ENCODE measurements around the gene P2RX4. TPM values are rescaled to one million over a fixed set of nuclear protein-coding genes. Genes with fewer than 3 reads are reported as not detected.
"Not testable (repeated sequence)": the region's sequence is repeated elsewhere in the genome, so short reads cannot be mapped to it uniquely, and the experiment has no call there.

The P2RX4 gene
- total RNA-seq, 1 experiment from 2014 or later = 7.6 TPM

- intact Hi-C loops (cut with micrococcal nuclease; ENCODE audit: unreplicated experiment) = no loop called here
- ChIA-PET POLR2A (ENCODE audit: low non-redundant PET) (no interaction called here), CTCF (interaction anchor here (0.6 kb wide), 1 partner anchor 320 kb away, joined by 3 read pairs; no protein-coding TSS in a partner anchor)
- Histone ChIP-seq H3K9me3 (ENCODE audit: low read depth, low read length, poor library complexity, severe bottlenecking) (no peaks in the 10 kb centered on the region), H3K4me1 (ENCODE audit: insufficient read depth, low read length, poor library complexity, severe bottlenecking) (no peaks in the 10 kb centered on the region), H3K36me3 (ENCODE audit: insufficient read depth, low read length, poor library complexity, severe bottlenecking) (no peaks in the 10 kb centered on the region), H3K27me3 (replicated peaks; ENCODE audit: insufficient read depth, low read depth, low read length, poor library complexity) (no peaks in the 10 kb centered on the region), H3K4me3 (ENCODE audit: low read depth, low read length, poor library complexity, severe bottlenecking) (no peak overlapping the region), H3K27ac (ENCODE audit: low read depth, low read length, poor library complexity, severe bottlenecking) (no peak overlapping the region)
- no peak for DNase-seq (ENCODE audit: low spot score)
- BruUV-seq (replicated peaks) = no TSS peak
- TF ChIP-seq CTCF (conservative IDR thresholded peaks at IDR 0.05; ENCODE audit: low read depth, low read length) (no peak), EZH2 (IDR thresholded peaks at IDR 0.05; ENCODE audit: borderline replicate concordance, low read depth, low read length, poor library complexity, severe bottlenecking) (no peak)
Measured at GRCh38 chr12:121228919-121229665, 19.2 kb downstream of the P2RX4 start.

DNA sequence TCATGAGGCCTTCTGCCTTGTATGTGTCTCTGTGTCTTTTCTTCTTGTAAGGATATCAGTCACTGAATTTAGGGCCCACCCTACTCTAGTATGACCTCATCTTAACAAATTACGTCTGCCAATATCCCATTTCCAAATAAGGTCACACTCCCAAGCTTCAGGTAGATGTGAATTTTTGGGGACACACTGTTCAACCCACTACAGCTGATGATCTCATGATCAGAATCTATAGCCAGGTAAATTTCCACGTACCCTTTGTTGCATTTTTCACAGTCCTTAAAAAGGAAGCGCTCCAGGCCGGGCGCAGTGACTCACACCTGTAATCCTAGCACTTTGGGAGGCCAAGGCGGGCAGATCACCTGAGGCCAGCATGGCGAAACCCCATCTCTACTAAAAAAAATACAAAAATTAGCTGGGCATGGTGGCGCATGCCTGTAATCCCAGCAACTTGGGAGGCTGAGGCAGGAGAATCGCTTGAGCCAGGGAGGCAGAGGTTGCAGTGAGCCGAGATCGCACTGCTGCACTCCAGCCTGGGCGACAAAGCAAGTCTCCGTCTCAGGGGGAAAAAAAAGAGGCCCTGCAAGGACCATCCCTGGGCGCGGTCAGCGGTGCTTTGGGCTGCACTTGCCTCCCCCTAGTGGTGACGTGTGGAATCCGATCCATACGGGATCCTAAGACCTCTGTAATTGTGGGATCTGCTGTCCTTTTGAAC is 20.1 kb downstream of the P2RX4 start:
- TF ChIP-seq CTCF (conservative IDR thresholded peaks at IDR 0.05; ENCODE audit: low read depth, low read length) = peak; percentile 87
- peak; percentile 87 for DNase-seq (ENCODE audit: low spot score)
- H3K36me3 ChIP-seq (ENCODE audit: insufficient read depth, low read length, poor library complexity, severe bottlenecking); H3K4me1 ChIP-seq (ENCODE audit: insufficient read depth, low read length, poor library complexity, severe bottlenecking); H3K27me3 ChIP-seq (replicated peaks; ENCODE audit: insufficient read depth, low read depth, low read length, poor library complexity); POLR2A ChIA-PET (ENCODE audit: low non-redundant PET); intact Hi-C loops (cut with micrococcal nuclease; ENCODE audit: unreplicated experiment); H3K4me3 ChIP-seq (ENCODE audit: low read depth, low read length, poor library complexity, severe bottlenecking); H3K9me3 ChIP-seq (ENCODE audit: low read depth, low read length, poor library complexity, severe bottlenecking); BruUV-seq (replicated peaks); H3K27ac ChIP-seq (ENCODE audit: low read depth, low read length, poor library complexity, severe bottlenecking): not testable (repeated sequence)
- CTCF ChIA-PET = interaction anchor here (0.6 kb wide), 1 partner anchor 321 kb away, joined by 3 read pairs; no protein-coding TSS in a partner anchor

DNA sequence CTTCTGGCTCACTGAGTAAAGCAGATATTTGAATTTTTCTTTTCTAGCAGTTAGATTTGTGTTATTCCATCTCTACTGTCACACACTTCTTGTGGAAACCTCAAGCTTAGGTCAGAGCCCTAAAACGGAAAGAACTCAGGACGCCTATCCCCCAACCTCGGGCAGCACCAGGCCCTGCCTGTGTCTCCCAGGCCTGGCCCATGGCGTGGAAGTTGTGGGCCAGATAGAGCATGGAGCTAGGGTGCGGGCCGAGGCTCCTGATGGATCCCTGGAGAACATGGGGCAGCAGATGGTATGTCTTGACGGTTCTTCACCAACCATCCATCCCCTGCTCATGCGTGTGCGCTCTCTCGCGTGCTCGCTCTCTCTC is 20.6 kb downstream of the P2RX4 start:
- no TSS peak for BruUV-seq (replicated peaks)
- ChIA-PET POLR2A (ENCODE audit: low non-redundant PET) (no interaction called here), CTCF (no interaction called here)
- intact Hi-C loops (cut with micrococcal nuclease; ENCODE audit: unreplicated experiment) = no loop called here
- Histone ChIP-seq H3K27me3 (replicated peaks; ENCODE audit: insufficient read depth, low read depth, low read length, poor library complexity) (no peaks in the 10 kb centered on the region), H3K4me1 (ENCODE audit: insufficient read depth, low read length, poor library complexity, severe bottlenecking) (no peaks in the 10 kb centered on the region), H3K9me3 (ENCODE audit: low read depth, low read length, poor library complexity, severe bottlenecking) (no peaks in the 10 kb centered on the region), H3K27ac (ENCODE audit: low read depth, low read length, poor library complexity, severe bottlenecking) (no peak overlapping the region), H3K36me3 (ENCODE audit: insufficient read depth, low read length, poor library complexity, severe bottlenecking) (no peaks in the 10 kb centered on the region), H3K4me3 (ENCODE audit: low read depth, low read length, poor library complexity, severe bottlenecking) (no peak overlapping the region)
- no peak for TF ChIP-seq CTCF (conservative IDR thresholded peaks at IDR 0.05; ENCODE audit: low read depth, low read length)
- TF ChIP-seq EZH2 (IDR thresholded peaks at IDR 0.05; ENCODE audit: borderline replicate concordance, low read depth, low read length, poor library complexity, severe bottlenecking) = no peak
- no peak for DNase-seq (ENCODE audit: low spot score)

Data from A673 (cell line).